ENCODE data around the gene CUL4A.

GRCh38 chr13:113304121-113304520 lies 94.7 kb downstream of the CUL4A start:
- no peak for TF ChIP-seq CTCF (IDR thresholded peaks at IDR 0.05; ENCODE audit: insufficient read depth, low read depth, low read length)
- TF ChIP-seq EZH2 (IDR thresholded peaks at IDR 0.05; ENCODE audit: insufficient read depth, low read length), result no peak
